Activated CD8-positive, alpha-beta memory T cell treated with anti-CD3 and anti-CD28 coated beads, Interleukin-2, amount 50 U/mL, for 1 hour (primary cell): ENCODE measurements around the gene MTUS2.

ENCODE experiments used
- DNase-seq: peaks from one replicate; pipeline ENCODE4 v3.0.0-alpha.2; 2020; ENCODE audit errors: extremely low read depth

MTUS2 gene

GRCh38 chr13:29526741-29527140, 706.6 kb downstream of the MTUS2 start:
- no peak for DNase-seq

GRCh38 chr13:29527511-29527910, 707.4 kb downstream of the MTUS2 start:
- DNase-seq: no peak

GRCh38 chr13:29527916-29528315, 707.8 kb downstream of the MTUS2 start:
- DNase-seq: no peak

- no peak for DNase-seq
These were observed 709.6 kb downstream of the MTUS2 start for GRCh38 chr13:29529754-29530153.

GRCh38 chr13:29530901-29531300, 710.8 kb downstream of the MTUS2 start:
- no peak for DNase-seq

- no peak for DNase-seq
These were observed 712.0 kb downstream of the MTUS2 start for GRCh38 chr13:29532116-29532515.

- no peak for DNase-seq
These were observed 712.7 kb downstream of the MTUS2 start for GRCh38 chr13:29532821-29533220.

GRCh38 chr13:29534083-29534482, 713.9 kb downstream of the MTUS2 start:
- DNase-seq: no peak

GRCh38 chr13:29535663-29536655, 715.8 kb downstream of the MTUS2 start:
- no peak for DNase-seq

GRCh38 chr13:29536853-29537252, 716.7 kb downstream of the MTUS2 start:
- no peak for DNase-seq

- DNase-seq: no peak
These were observed 717.9 kb downstream of the MTUS2 start for GRCh38 chr13:29537736-29538651.

GRCh38 chr13:29538652-29539040, 718.5 kb downstream of the MTUS2 start:
- no peak for DNase-seq

GRCh38 chr13:29539856-29540255, 719.7 kb downstream of the MTUS2 start:
- DNase-seq: no peak

GRCh38 chr13:29540334-29540733, 720.2 kb downstream of the MTUS2 start:
- DNase-seq: no peak

- no peak for DNase-seq
These were observed 720.7 kb downstream of the MTUS2 start for GRCh38 chr13:29540799-29541198.

GRCh38 chr13:29541400-29541799, 721.3 kb downstream of the MTUS2 start:
- no peak for DNase-seq

GRCh38 chr13:29542381-29542780, 722.2 kb downstream of the MTUS2 start:
- DNase-seq: no peak

GRCh38 chr13:29543230-29544215, 723.4 kb downstream of the MTUS2 start:
- no peak for DNase-seq

GRCh38 chr13:29545988-29546387, 725.8 kb downstream of the MTUS2 start:
- DNase-seq: no peak

- DNase-seq: no peak
These were observed 726.5 kb downstream of the MTUS2 start for GRCh38 chr13:29546662-29547061.

- DNase-seq: no peak
These were observed 727.0 kb downstream of the MTUS2 start for GRCh38 chr13:29547153-29547552.
